Ovary (tissue), 3 donors: Measurements from ENCODE around the gene KDM2B.

Experiments
- CTCF ChIP-seq, 3 donors: fragments of 450-650 bp in 2 of 3; fragments of 200-600 bp in 1 of 3; IDR thresholded peaks; one replicate each; pipeline versions ENCODE4 v1.5.1 to v1.8.0; 2016 to 2022; ENCODE audit warnings: antibody characterized with exemption in 3 of 3, mild to moderate bottlenecking in 1 of 3
- EP300 ChIP-seq: sonication (generic); formaldehyde crosslinking; IDR thresholded peaks from one replicate; pipeline ENCODE4 v1.6.1; 2017; ENCODE audit warnings: antibody characterized with exemption
- POLR2A ChIP-seq: fragments of 450-650 bp; IDR thresholded peaks from one replicate; pipeline ENCODE4 v1.6.1; 2017; ENCODE audit warnings: antibody characterized with exemption, mild to moderate bottlenecking, moderate library complexity
- donor health status: DM: no; HTN: no; CAD: no.

GRCh38 chr12:121503395-121503794, 77.4 kb downstream of the KDM2B start:
- no peak for TF ChIP-seq CTCF (IDR thresholded peaks at IDR 0.05)
- no peak for TF ChIP-seq EP300
- TF ChIP-seq POLR2A, result no peak
